Stimulated activated CD4-positive, alpha-beta T cell treated with anti-CD3 and anti-CD28 coated beads, TNF-alpha, amount 100 ng/mL, for 4 hours (primary cell): ENCODE measurements around the gene MPC1.
"Not testable (repeated sequence)": the region's sequence is repeated elsewhere in the genome, so short reads cannot be mapped to it uniquely, and the experiment has no call there.

Experiments used
- DNase-seq, 3 experiments: peaks; one replicate each; pipeline ENCODE4 v3.0.0-alpha.2; 2020; ENCODE audit warnings: low read depth in 3 of 3

Gene MPC1

DNA sequence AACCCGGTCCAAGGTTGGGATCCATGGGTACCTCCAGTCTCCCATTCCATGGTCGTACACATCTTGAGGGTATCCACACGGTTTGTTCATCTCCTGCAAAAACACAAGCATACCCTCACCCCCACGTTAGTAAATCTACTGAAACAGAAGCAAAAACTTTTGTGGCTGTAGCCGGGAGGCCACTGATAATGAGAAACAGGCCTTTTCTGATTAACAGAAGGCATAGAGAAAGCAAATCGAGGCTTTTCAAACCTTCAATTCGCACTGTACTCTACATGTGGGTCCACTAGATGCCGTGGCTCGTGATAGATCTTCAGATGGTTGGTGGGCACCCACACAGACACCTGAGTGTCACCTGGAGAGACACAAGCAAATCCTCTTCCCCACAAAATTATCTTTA is 37.1 kb downstream of the MPC1 start:
- not testable (repeated sequence) for DNase-seq

DNA sequence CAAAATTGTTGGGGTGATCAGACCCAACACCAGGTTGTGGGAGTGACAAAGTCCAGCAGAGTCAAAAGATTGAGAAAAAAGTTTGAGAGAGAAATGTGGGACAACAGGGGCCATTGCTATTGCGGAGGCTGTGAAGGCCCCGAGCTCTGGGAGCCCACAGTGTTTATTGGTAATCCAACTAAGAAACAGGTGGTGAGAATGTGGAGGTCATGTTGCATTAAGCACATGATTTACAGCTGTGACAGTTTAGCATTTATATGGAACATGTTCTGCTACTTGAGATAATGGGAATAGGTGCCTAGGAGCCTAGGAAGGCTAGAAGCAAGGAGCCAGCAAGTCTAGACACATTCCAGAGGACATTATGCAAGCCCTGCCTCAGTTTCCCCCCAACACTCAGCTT is 37.8 kb downstream of the MPC1 start:
- not testable (repeated sequence) for DNase-seq

DNA sequence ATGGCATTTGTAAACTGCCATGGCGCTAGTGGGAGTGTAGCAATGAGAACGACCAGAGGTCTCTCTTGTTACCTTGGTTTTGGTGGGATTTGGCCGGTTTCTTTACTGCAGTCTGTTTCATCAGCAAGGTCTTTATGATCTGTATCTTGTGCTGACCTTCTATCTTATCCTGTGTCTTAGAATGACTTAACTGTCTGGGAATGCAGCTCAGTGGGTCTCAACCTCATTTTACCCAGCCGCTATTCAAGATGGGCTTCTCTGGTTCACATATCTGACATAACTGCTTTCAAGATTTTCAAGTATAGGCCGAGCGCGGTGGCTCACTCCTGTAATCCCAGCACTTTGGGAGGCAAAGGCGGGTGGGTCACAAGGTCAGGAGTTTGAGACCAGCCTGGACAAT is 38.5 kb downstream of the MPC1 start:
- DNase-seq, result no peak

DNA sequence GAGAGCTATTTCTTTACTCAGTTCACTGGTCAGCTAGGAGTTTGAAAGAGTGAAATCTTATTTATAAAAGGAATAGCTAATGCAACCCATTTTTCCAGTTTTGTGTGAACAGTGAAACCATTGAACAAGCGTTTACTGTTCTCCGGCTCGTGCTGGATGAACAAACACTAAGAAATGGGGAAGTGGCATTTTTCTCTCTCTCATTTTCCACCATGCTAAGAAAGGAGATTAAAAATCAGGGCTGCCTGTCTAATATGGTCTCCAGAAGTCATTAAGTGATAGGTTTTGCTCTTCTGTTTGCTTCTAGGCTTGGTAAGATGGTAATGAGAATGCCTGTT is 39.6 kb downstream of the MPC1 start:
- no peak for DNase-seq

DNA sequence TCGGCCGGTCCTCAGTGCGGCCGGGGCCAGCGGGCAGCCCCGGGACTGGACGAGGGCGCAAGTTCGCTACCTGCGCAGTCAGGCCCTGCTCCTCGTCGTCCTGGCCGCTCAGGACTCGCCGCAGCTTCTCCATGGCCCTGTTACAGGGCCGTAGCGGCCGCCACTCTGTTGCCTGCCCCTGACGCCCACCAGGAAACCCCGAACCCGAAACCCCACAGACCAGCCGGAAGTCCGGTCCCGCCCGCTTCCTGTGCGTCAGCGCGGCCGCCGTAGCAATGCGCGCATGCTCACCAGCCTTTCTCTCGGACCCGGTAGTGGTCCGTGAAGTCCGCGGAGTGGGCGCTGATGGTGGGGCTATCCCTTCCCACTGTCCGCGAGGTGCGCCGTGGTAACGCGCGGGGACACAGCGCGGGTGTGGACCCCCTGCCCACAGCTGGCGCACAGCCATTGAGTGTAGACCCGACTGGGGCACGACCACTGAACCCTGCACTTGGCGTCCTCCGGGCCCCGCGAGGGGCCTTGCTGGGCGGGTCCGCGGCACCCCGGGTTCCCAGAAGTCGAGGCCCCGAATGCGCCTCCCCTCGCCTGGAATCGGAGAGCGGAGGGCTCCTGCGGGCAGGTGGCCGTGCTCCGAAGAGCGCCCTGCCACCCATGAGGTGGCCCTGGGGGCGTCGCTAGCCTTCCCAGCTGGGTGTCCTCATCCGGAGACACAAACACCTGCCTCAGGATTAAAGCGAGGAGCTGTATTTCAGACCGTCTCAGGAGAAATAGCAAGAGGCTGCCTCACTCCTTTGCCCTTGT is 40.2 kb downstream of the MPC1 start, which contains the start of gene SFT2D1:
TSS of gene SFT2D1 (minus strand) at position 197 of the 801 bp plus-strand sequence. CDS start at position 133, 64 bp downstream.
- peak; percentile 45 to 63 (median 55) for DNase-seq

DNA sequence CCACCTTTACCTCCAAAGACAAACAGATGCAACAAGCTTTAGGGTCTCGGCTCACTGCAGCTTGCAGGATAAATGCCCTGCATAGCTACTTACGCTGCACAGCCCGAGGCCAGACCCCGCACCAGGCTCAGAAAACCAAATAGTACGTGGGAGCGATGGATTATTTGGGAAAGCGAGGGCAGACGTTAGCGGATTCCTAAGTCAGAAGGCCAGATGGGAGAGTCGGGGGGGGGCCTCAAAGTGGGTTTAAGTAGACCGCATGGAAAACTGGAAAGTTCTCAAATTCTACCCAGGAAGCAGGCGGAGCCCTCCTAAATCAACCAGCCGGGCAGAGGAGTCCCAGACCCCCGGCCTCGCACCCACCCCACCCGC is 40.8 kb downstream of the MPC1 start:
- no peak for DNase-seq

DNA sequence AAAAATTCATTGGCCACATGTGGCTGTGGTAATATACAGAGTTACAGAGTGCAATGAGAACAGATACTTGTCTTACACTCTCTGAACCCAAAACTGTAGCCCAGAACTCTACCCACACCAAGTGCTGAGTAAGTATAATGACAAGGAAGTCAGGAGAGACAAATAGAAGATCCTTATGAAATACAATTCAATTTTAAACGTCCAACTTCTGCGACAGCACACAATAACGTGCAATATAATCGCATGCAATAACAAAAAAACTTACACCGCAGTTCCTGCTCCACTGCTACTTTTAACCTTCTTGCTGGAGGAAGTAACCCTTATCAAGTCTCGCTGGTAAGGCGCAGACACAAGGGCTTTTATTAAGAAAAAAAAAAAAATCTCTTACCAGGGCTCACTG is 41.3 kb downstream of the MPC1 start:
- no peak for DNase-seq

DNA sequence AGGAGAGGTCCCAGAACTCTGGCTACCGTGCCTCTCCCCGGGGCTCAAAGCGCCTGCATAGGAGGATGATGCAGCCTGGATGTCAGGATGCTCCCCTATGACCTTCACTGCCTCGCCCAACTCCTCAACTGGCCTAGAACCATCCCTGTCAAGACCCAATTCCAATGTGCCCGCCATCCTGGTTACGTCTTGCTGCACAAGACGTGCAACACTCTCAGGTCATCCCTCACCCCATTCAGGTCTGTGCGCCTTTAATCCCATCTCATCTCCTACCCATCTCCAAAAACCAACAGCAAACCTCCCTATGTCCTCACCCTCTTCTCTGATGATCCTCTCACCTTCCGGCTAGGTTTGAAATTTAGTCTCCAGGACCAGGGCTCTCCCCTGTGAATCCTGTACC is 43.9 kb downstream of the MPC1 start:
- no peak for DNase-seq

DNA sequence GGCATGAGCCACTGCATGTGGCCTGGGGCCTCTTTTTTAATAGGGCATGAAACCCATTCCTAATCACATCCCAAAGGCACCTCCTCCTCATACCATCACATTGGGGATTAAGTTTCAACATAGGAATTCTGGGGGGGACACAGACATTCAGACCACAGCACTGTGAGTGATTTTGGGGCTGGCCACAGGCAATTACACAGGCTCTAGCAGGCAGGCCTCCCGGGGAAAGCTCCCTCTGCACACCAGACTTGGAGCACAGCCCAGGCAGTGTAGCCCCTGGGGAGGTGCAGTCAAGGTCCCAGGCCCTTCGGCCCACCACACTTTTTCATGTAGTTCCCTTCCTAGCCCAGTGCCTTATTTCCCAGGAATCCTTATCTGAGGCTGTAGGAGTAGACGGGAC is 45.9 kb downstream of the MPC1 start:
- no peak for DNase-seq

DNA sequence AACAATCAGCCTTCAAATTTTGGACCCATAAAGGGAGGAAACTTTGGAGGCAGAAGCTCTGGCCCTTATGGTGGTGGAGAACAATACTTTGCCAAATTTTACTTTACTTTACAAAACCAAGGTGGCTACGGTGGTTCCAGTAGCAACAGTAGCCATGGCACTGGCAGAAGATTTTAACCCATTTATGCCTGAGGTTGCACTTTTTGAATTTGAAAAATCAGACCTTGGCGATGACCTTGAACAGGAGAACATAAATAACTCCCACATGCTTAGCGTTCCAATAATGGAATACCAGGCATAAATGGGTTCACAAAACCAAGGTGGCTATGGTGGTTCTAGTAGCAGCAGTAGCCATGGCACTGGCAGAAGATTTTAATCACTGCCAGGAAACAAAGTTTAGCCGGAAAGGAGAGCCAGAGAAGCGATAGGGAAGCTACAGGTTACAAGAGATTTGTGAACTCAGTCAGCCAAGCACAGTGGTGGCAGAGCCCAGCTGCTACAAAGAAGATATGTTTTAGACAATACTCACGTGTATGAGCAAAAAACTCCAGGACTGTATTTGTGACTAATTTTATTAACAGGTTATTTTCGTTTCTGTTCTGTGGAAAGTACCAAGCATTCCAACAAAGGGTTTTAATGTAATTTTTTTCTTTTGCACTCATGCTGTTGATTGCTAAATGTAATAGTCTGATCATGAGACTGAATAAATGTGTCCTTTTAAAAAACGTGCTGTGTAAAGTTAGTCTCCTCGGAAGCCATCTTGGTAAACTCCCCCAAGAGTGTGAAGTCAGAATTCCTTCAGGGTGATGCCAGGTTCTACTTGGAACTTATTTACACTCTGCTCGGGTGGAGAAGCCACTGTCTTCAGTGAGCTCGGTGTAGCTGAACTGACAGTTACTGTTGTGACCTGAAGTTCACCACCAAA is 47.1 kb downstream of the MPC1 start:
- DNase-seq, result no peak

DNA sequence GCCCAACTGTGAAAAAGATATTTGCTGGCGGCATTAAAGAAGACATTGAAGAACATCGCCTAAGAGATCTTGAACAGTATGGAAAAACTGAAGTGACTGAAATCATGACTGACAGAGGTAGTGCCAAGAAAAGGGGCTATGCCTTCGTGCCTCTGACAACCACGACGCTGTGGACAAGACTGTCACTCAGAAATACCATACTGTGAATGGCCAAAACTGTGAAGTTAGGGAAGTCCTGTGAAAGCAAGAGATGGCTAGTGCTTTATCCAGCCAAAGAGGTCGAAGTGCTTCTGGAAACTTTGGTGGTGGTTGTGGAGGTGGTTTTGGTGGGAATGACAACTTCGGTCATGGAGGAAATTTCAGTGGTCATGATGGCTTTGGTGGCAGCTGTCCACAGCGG is 47.9 kb downstream of the MPC1 start:
- no peak for DNase-seq

DNA sequence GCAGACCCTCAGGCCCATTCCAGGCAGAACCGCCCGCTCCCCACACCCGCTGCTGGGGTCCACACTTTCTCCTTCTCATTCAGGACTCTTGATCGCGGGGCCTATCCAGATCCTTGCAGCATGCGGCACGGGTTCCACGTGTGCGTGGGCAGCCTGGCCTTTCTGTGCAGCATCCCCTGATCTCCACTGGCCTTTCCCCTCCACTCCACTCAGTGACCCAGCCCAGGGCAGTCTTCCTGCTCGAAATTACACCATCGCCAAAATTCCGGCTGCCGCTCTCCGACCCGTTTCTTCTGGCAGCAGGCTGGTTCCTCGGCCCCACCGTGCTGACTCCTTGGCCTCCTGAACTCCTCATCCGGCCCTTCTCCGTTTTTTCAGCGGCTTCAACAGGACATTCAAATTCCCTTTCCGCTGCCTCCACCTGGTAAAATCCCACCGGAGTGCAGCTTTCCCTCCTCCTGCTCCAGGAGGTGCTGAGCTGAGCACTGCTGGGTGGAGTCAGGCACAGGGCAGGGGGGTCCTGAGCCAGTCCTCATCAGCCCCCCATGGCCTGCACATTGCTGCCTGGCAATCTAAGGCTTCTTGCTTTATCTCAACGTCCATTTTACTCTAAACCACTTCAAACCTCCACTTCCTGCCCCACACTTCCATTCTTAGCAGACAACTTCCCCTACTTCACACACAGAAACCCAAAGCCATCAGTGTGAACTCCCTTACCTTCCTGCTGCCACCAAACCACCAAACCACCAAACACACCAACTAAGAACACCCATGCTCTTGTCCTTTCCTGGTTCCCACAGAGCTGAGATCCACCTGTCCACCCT is 49.4 kb downstream of the MPC1 start:
- no peak for DNase-seq

DNA sequence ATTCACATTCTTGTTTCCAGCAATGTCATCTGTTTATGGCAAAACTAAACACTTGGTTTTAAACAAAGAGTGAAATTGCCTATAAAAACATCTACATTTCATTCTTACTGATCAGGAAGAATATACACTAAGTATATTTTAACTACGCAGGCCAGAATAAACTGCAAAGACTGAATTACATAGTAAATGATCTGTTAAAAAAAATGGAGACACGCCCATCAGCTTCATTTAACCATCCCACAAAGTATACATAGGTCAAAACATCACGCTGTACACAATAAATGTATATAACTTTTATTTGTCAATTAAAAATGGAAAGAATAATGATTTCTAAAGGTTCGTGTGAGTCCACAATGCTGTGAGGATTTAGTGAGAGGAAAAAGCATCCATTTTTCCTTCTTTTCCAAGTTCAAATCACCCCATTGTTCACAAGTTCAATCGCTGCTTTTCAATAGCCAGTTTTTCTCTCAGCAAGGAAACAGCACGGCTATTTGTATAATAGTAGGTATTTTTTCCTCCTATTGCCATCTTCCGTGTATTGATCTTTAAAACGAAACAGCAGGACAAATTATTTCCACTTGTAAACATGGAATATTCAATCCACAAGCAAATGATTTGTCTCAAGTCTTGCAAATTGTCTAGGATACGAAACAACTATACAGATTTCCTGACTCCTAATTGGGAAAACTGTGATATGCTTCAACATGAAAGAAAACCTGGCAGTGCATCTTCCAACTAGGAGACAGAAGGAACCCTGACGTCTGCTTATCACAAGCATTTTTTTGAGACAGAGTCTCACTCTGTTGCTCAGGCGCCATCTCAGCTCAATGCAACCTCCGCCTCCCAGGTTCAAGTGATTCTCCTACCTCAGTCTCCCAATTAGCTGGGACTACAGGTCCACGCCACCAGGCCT is 51.0 kb downstream of the MPC1 start:
- DNase-seq, result no peak

DNA sequence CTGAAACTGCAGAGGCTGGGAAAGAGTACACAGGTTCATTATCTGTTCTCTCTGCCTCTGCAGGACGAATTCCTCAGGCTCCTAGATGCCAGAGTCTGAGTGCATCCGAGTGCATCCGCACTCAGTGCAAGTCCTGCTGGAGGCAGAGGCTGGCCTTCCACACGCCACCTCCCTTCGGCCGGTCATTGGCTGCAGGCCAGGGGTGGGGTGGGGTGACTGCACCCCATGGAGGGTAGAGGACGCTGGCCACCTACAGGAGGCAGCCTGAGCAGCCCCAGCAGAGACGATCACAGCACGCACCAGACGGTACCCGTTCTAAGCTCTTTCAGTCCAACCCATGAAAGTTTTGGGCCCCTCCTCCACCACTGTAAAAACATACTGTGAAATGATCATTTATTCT is 52.1 kb downstream of the MPC1 start:
- DNase-seq, result no peak

DNA sequence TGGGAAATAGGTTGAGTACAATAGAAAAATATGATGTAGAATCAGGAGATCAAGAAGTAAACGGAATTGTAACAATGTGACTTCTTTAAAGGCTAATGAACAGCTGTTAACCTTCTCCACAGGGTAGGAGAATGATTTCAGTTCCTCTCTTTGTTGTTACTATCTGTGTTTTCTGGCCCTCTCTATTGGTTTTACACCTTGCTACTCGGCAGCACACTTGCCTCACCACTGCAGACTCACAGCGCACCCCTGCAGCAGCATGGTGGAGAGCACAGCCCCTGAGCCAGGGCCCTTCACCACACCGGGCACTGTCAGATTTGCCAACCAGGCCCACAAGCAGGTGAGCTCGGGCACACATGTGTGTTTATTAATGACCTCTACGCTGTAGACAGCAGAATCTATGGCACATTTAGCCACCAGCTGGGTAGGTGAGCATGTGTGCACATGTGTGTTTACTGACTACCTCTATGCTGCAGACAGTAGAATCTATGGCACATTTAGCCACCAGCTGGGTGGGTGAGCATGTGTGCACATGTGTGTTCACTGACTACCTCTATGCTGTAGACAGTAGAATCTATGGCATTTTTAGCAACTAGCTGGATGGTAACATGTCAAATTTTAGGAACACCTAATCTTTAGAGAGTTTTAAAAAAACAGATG is 57.2 kb downstream of the MPC1 start:
- no peak for DNase-seq

DNA sequence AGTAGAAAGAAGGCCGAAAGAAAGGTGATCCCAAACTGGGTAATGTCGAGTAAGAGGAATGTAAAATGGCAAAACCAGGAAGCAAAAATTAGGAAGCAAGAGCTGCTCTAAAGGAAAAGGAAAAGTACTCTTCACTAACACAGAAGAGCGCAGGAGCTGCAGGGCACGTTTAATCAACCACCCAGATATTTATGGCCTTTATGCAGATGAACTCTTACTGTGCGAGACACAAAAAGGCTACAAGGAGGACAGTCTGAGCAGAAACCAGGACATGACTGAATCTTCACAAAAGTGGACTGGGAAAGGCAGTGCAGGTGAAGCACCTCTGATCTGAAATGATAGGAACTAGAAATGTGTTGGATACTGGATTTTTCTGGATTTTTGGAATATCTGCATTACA is 59.3 kb downstream of the MPC1 start:
- no peak for DNase-seq

DNA sequence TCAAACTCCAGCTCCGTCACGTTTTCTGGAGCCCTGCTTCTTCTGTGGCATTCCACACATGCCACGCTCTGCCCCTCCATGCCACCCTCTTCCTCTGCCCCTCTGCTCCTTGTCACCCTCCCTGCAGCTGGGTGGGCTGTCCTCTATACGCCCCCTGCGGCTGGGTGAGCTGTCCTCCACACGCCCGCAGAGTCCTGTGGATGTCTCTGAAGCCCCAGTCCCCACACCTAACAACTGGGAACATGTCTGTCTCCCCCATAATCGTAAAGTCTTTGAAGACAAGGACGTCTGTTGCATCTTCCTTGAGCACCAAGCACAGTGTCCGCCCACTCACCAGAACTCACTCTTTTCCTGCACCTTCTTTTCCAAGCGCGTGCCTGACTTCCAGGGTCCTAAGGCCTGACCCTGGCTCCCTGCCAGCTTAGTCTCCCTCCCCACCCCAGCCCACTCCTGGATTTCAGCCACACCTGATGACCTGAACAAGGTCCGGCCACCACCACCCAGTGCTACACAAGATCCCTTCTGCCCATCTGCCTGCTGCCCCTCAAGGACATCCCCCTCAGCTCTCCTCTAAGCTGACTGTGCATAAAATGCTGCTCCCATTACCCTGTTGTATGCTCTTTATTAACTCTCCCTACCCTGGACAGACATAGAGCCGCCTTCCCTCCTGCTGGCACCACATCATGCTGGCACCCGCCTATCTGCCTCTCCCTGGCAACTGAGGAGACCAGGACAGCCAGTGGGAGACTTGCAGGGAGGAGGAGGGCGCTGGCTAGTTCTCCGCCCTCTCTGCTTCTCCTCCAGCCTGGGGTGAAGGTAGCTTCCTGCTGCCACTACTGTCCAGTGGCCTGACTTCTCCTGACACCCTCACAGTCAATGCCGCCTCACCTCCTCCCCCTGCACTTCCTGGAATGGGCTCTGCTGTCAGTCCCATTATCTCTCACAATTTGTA is 63.8 kb downstream of the MPC1 start:
- no peak for DNase-seq

DNA sequence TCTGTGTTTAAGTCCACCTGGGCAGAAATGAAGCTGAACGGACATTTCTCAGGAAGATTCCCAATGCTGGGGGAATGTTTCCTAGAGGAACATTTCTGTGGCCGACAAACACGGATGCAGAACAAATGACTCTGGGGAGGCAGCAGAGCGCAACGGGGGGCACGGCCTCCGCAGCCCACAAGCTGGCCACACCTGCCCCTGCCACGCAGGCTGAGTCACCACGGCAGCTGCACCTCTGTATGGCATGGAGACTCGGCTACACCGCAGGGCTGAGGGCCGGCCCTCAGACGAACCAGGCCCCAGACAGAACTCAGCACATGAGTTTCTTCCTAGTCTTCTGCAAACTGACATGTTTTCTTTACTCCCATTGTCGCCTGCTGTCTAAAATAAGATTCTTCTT is 64.5 kb downstream of the MPC1 start:
- DNase-seq, result no peak
